Esophagus muscularis mucosa (tissue), 3 donors: ENCODE measurements around the gene ACER3.

Experiments used
- CTCF ChIP-seq, 3 experiments: fragments of 200-600 bp in 2 of 3; fragments of 450-650 bp in 1 of 3; sonication (generic) in 2 of 3; IDR thresholded peaks; one replicate each; pipeline ENCODE4 v1.5.1; 2017 to 2019; ENCODE audit warnings: antibody characterized with exemption in 3 of 3, mild to moderate bottlenecking in 2 of 3, moderate library complexity in 1 of 3
- POLR2AphosphoS5 ChIP-seq, 2 donors: sonication (generic); formaldehyde crosslinking; IDR thresholded peaks; one replicate each; pipeline ENCODE4 v1.6.1; 2017; ENCODE audit warnings: antibody characterized with exemption in 2 of 2

GRCh38 chr11:77026743-77027142 lies 166.0 kb downstream of the ACER3 start:
- no peak for TF ChIP-seq CTCF (IDR thresholded peaks at IDR 0.05)
- TF ChIP-seq POLR2AphosphoS5 (IDR thresholded peaks at IDR 0.05) = no peak
